Endodermal cell (in vitro differentiated cells): ENCODE data around the gene ALDH3B1. TPM values are rescaled to one million over a fixed set of nuclear protein-coding genes. Genes with fewer than 3 reads are reported as not detected.

Experiments used
- DNase-seq: peaks from one replicate; pipeline ENCODE4 v3.0.0-alpha.2; 2017
- H3K27ac ChIP-seq: 2 replicates; pipeline ENCODE4 v1.5.1; 2013; ENCODE audit warnings: mild to moderate bottlenecking, low read depth, low read length, moderate library complexity
- H3K27me3 ChIP-seq: 2 replicates; pipeline ENCODE4 v1.6.1; 2013; ENCODE audit warnings: mild to moderate bottlenecking, low read length, moderate library complexity; ENCODE audit not compliant: insufficient read depth, control insufficient read depth, poor library complexity, severe bottlenecking
- H3K36me3 ChIP-seq: 2 replicates; pipeline ENCODE4 v1.7.0; 2013; ENCODE audit warnings: mild to moderate bottlenecking, low read length, moderate library complexity; ENCODE audit not compliant: control insufficient read depth, insufficient read depth
- H3K4me1 ChIP-seq: one replicate; pipeline ENCODE4 v1.7.0; 2013; ENCODE audit warnings: low read length; ENCODE audit not compliant: control insufficient read depth, insufficient read depth
- H3K4me3 ChIP-seq: 2 replicates; pipeline ENCODE4 v1.5.1; 2013; ENCODE audit warnings: mild to moderate bottlenecking, low read length, moderate library complexity
- H3K9ac ChIP-seq: 2 replicates; pipeline ENCODE4 v1.6.1; 2013; ENCODE audit warnings: mild to moderate bottlenecking, low read length, moderate library complexity; ENCODE audit not compliant: poor library complexity, severe bottlenecking; ENCODE audit errors: extremely low read depth
- H3K9me3 ChIP-seq: 2 replicates; pipeline ENCODE4 v1.6.1; 2013; ENCODE audit warnings: mild to moderate bottlenecking, low read length, moderate library complexity; ENCODE audit not compliant: control insufficient read depth
- H3K27ac Mint-ChIP-seq: 2 replicates; pipeline ENCODE4 v1.8.0; 2020; ENCODE audit warnings: mixed read lengths
- H3K27me3 Mint-ChIP-seq: 2 replicates; pipeline ENCODE4 v1.8.0; 2021; ENCODE audit warnings: mild to moderate bottlenecking, mixed read lengths; ENCODE audit not compliant: insufficient read depth
- H3K36me3 Mint-ChIP-seq: 2 replicates; pipeline ENCODE4 v1.8.0; 2020; ENCODE audit warnings: low read depth, mixed read lengths
- H3K4me1 Mint-ChIP-seq: 2 replicates; pipeline ENCODE4 v1.8.0; 2020; ENCODE audit warnings: mixed read lengths
- H3K4me3 Mint-ChIP-seq: 2 replicates; pipeline ENCODE4 v1.8.0; 2020; ENCODE audit warnings: mild to moderate bottlenecking, moderate library complexity, mixed read lengths
- H3K9me3 Mint-ChIP-seq: 2 replicates; pipeline ENCODE4 v1.8.0; 2020; ENCODE audit warnings: mild to moderate bottlenecking, mixed read lengths
- CTCF ChIP-seq: fragments of 200-600 bp; sonication (generic); conservative IDR thresholded peaks from 2 replicates; pipeline ENCODE4 v1.5.0; 2021; ENCODE audit warnings: antibody characterized with exemption, mild to moderate bottlenecking
- WGBS, 2 experiments: methylation state at CpG; one replicate each; pipeline versions ENCODE4 v1.1.5 to v1.1.7; 2013; ENCODE audit warnings: missing lambda C conversion rate in 2 of 2, mixed read lengths in 1 of 2; ENCODE audit not compliant: insufficient coverage in 1 of 2, insufficient read length in 1 of 2; 5-methylcytosine and 5-hydroxymethylcytosine counted together
- total RNA-seq, 2 donors: library from RNA; stranded (reverse); fragmentation: NEBNext Ultra II Directional in 1 of 2; extraction: Animal tissue kit (Norgen Biotek cat#: 25700) in 1 of 2; gene quantifications; 2 replicates in 1 of 2; 3 replicates in 1 of 2; pipeline ENCODE4 v1.2.1, GENCODE V29; 2021

The ALDH3B1 gene
- total RNA-seq, 2 donors from 2014 or later, result 0.11 TPM; not detected in 1

DNA sequence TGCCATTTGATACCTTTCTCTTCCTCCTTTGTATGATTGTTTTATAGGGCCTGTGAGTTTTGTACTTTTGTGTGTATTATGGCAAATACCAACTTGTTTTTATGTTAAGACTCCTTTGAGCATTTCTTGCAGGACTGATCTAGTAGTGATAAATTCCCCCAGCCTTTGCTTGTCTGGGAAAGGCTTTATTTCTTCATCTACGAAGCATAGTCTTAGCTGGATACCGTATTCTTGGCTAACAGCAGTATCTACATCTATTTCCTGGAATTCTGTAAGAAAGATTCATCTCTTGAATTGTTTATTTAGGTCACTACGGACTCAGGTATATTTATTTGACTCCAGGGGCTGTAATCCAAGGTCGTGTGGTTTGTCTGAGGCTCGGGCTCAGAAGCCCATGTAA is 14.4 kb downstream of the ALDH3B1 start:
- H3K27ac Mint-ChIP-seq, result no peak overlapping the region
- peaks cover 9% of the 10 kb centered on the region for H3K9me3 Mint-ChIP-seq
- Histone ChIP-seq H3K4me1 (no peaks in the 10 kb centered on the region), H3K27ac (no peak overlapping the region), H3K9me3 (peaks cover 7% of the 10 kb centered on the region), H3K27me3 (no peaks in the 10 kb centered on the region), H3K9ac (no peak overlapping the region), H3K36me3 (no peaks in the 10 kb centered on the region), H3K4me3 (no peak overlapping the region)
- no peaks in the 10 kb centered on the region for H3K27me3 Mint-ChIP-seq
- no peak for DNase-seq
- H3K4me1 Mint-ChIP-seq, result peaks cover 6% of the 10 kb centered on the region
- H3K4me3 Mint-ChIP-seq, result no peak overlapping the region
- 93 to 96% methylated on average over 5 of the region's 5 CpGs for WGBS, 2 experiments
- no peak for TF ChIP-seq CTCF
- H3K36me3 Mint-ChIP-seq, result peaks cover 15% of the 10 kb centered on the region

DNA sequence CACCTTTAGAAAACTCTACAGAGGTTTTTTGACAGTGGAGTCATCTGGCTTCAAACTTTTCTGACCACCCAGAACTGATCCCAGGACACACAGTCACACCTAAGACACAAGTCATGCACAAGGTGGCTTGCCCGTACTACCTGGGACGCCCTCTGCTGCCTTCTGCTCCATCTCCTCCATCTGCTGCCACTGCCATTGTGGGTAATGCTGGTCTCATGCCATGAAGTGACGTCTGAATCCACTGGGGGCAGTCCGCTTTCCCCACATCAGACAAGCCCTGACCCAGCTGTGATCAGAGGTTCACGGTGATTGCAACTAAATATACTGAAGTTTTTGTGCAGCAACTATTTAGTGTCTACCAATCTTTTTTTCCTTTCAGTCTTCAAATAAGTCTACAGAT is 14.9 kb downstream of the ALDH3B1 start:
- WGBS, 2 experiments, result 82 to 84% methylated on average over 5 of the region's 5 CpGs
- Mint-ChIP-seq H3K27me3 (no peaks in the 10 kb centered on the region), H3K4me3 (no peak overlapping the region), H3K27ac (no peak overlapping the region), H3K4me1 (peaks cover 6% of the 10 kb centered on the region), H3K36me3 (peaks cover 15% of the 10 kb centered on the region), H3K9me3 (peaks cover 14% of the 10 kb centered on the region)
- Histone ChIP-seq H3K9me3 (peaks cover 7% of the 10 kb centered on the region), H3K27ac (no peak overlapping the region), H3K27me3 (no peaks in the 10 kb centered on the region), H3K4me1 (no peaks in the 10 kb centered on the region), H3K4me3 (no peak overlapping the region), H3K9ac (no peak overlapping the region), H3K36me3 (no peaks in the 10 kb centered on the region)
- peak; percentile 65 for DNase-seq
- TF ChIP-seq CTCF, result peak; percentile 56

DNA sequence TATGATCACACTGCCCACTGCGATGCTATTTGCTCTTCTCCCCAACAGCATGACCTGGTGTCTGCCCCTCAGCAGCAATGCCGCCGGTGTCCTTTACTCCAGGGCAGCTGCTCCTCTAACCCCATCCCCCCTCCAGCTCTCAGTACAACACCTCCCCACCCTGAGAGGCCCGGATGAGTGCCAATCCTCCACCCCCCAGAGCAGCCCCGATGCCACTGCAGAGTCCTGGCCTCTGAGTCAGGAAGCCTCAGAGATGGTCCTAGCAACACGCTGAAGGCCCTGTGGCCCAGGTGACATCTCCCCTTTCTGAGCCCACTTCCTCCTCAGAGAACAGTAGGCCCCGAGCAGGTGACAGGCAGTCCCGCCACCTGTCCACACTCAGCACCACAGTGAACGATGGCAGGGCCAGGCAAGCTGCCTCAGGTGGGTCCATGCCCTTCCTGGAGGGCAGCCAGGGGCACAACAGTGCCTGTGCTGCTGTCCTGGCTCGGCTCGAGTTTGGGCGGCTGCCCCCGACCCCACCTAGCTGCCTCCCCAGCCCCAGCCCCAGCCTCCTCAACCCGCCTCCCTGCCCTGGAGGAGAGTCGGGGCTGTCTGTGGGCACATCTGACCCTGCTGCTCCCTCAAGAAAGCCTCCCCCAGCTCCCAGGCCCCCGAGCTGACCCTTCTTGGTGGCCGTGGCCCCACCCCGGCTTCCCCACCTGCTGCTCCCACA is 16.4 kb downstream of the ALDH3B1 start:
- Mint-ChIP-seq H3K27me3 (no peaks in the 10 kb centered on the region), H3K36me3 (peaks cover 16% of the 10 kb centered on the region), H3K4me1 (peaks cover under 1% of the 10 kb centered on the region), H3K9me3 (peaks cover 16% of the 10 kb centered on the region), H3K27ac (no peak overlapping the region), H3K4me3 (no peak overlapping the region)
- H3K4me3 ChIP-seq, result no peak overlapping the region
- no peaks in the 10 kb centered on the region for H3K27me3 ChIP-seq
- H3K27ac ChIP-seq, result no peak overlapping the region
- H3K9ac ChIP-seq, result no peak overlapping the region
- H3K9me3 ChIP-seq, result peaks cover 7% of the 10 kb centered on the region
- no peaks in the 10 kb centered on the region for H3K4me1 ChIP-seq
- no peak for TF ChIP-seq CTCF
- DNase-seq, result no peak
- H3K36me3 ChIP-seq, result no peaks in the 10 kb centered on the region
- WGBS, 2 experiments, result 92 to 96% methylated on average over 8 to 18 of the region's 18 CpGs
